ENCODE results near the gene CFTR. TPM values are rescaled to one million over a fixed set of nuclear protein-coding genes. Genes with fewer than 3 reads are reported as not detected.

The CFTR gene
- total and polyA plus RNA-seq, 10 of the 15 experiments (the other 5 are each of a cell fraction or from before 2014, with no cell fraction given): 0.02 to 2.3 (median 0.21) TPM; not detected in 1

DNA sequence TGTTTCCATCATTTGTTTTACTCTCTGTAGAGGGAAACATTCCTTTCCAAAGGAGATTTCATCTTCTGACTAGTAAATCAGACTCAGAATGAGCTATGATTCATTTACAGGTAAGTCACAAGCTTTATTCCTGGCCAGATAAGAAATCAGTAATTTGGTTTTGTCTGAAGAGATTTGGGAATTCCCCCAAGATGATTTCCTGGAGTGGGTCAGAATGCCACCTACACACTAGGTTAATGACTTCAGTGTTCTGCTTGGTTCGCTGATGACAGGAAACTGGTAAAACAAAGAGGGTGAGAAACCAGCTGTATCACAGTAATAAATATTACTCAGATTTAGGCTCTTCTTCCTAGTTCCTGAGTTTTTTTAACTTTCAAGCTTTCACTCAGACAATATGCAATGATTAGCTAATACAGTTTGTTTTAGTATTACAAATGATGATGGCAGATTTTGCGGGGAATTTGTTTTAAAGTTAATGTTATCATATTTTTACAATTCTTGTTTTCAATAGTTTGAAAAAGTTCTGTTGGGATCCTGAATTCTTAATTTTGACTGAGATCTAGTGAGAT lies 44.3 kb upstream of the CFTR start:
- ChIA-PET SMC1A (ENCODE audit: uncharacterized antibody, unreplicated experiment) (interaction anchor here (0.6 to 3.4 kb wide), 18 partner anchors 8 to 638 kb away, joined by 3 to 39 read pairs (median 4); no protein-coding TSS in a partner anchor), POLR2A (interaction anchor here (0.6 to 1.3 kb wide), 4 partner anchors 13 to 296 kb away, joined by 3 to 6 read pairs (median 5); no protein-coding TSS in a partner anchor), CTCF (interaction anchor here (1.1 to 1.5 kb wide), 5 partner anchors 10 to 237 kb away, joined by 3 to 5 read pairs (median 3); no protein-coding TSS in a partner anchor), RAD21 (ENCODE audit: unreplicated experiment) (interaction anchor here (0.8 to 3.0 kb wide), 13 partner anchors 9 to 296 kb away, joined by 3 to 40 read pairs (median 4); no protein-coding TSS in a partner anchor)
- FAIRE-seq: peak; percentile 96
- peak; percentile 73 for DNase-seq (ENCODE audit: low read depth, low spot score)
- H3K4me3 ChIP-seq: no peak overlapping the region
- intact Hi-C loops (cut with micrococcal nuclease; ENCODE audit: unreplicated experiment): no loop called here
- no peak overlapping the region; the same call in 1 of the 2 replicates for H3K27ac ChIP-seq (ENCODE audit: control insufficient read depth, insufficient read depth)
- H2AFZ ChIP-seq (ENCODE audit: control insufficient read depth, low read depth, low read length): peak overlapping the region; percentile 51
- H3K27me3 ChIP-seq (replicated peaks in 1 of 2; ENCODE audit: control insufficient read depth in 2 of 2, insufficient read depth in 2 of 2, low read length in 1 of 2): no peaks in the 10 kb centered on the region
- peak; percentile 99 for ATAC-seq
- H3K4me1 ChIP-seq (ENCODE audit: control insufficient read depth, insufficient read depth, low read length): peaks cover 9% of the 10 kb centered on the region
- H3K4me2 ChIP-seq (ENCODE audit: control insufficient read depth, insufficient read depth): peak overlapping the region; percentile 22; the same call in 1 of the 2 replicates
- BruUV-seq (replicated peaks): no TSS peak
- no peaks in the 10 kb centered on the region; the same call in 1 of the 3 replicates for H3K9me3 ChIP-seq (replicated peaks; ENCODE audit: control insufficient read depth, insufficient read depth, low read length)
- H4K20me1 ChIP-seq (ENCODE audit: control insufficient read depth, insufficient read depth): no peaks in the 10 kb centered on the region
- no peaks in the 10 kb centered on the region for H3K36me3 ChIP-seq (ENCODE audit: control insufficient read depth in 2 of 2, insufficient read depth in 2 of 2, low read length in 1 of 2)
- H3K9ac ChIP-seq (ENCODE audit: control insufficient read depth, insufficient read depth, low read length): no peak overlapping the region
- H3K79me2 ChIP-seq (ENCODE audit: control insufficient read depth, insufficient read depth, low read length): no peaks in the 10 kb centered on the region
- in situ Hi-C loops (cut with MboI): no loop called here
- WGBS (ENCODE audit: insufficient coverage, insufficient replicate concordance, low lambda C conversion rate, missing lambda C conversion rate): 0% methylated on average over 2 of the region's 2 CpGs
- TF ChIP-seq GATAD2B (conservative IDR thresholded peaks at IDR 0.05; ENCODE audit: low read depth) (no peak), BHLHE40 (IDR thresholded peaks at IDR 0.05; ENCODE audit: borderline replicate concordance in 1 of 2, low read depth in 2 of 2, low read length in 1 of 2) (no peak), RBBP5 (conservative IDR thresholded peaks at IDR 0.05) (no peak), ATF7 (IDR thresholded peaks at IDR 0.05; ENCODE audit: low read depth) (peak; percentile 88), STAT1 (conservative IDR thresholded peaks at IDR 0.05) (no peak), TCF7 (IDR thresholded peaks at IDR 0.05; ENCODE audit: borderline replicate concordance) (peak; percentile 13; the same call in 1 of the 2 replicates), MTA2 (IDR thresholded peaks at IDR 0.05; ENCODE audit: low read depth) (peak; percentile 94), HDAC2 (IDR thresholded peaks at IDR 0.05) (no peak), PML (IDR thresholded peaks at IDR 0.05; ENCODE audit: low read length) (peak; percentile 34; the same call in 1 of the 2 replicates), SUPT20H (IDR thresholded peaks at IDR 0.05; ENCODE audit: borderline replicate concordance, control insufficient read depth, low read depth, low read length) (no peak), SIN3A (IDR thresholded peaks at IDR 0.05; ENCODE audit: low read depth, low read length) (no peak), SMAD5 (IDR thresholded peaks at IDR 0.05; ENCODE audit: low read depth) (no peak), EED (IDR thresholded peaks at IDR 0.05; ENCODE audit: low read depth) (peak; percentile 66), MTA3 (IDR thresholded peaks at IDR 0.05; ENCODE audit: borderline replicate concordance, low read length) (0 out of 2 replicates have a peak, but pooled peaks have one; percentile 38)
- TF ChIP-seq, protein P1, sequence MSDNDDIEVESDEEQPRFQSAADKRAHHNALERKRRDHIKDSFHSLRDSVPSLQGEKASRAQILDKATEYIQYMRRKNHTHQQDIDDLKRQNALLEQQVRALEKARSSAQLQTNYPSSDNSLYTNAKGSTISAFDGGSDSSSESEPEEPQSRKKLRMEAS (IDR thresholded peaks at IDR 0.05; ENCODE audit: low read depth, low read length): no peak
- TF ChIP-seq, protein P2, sequence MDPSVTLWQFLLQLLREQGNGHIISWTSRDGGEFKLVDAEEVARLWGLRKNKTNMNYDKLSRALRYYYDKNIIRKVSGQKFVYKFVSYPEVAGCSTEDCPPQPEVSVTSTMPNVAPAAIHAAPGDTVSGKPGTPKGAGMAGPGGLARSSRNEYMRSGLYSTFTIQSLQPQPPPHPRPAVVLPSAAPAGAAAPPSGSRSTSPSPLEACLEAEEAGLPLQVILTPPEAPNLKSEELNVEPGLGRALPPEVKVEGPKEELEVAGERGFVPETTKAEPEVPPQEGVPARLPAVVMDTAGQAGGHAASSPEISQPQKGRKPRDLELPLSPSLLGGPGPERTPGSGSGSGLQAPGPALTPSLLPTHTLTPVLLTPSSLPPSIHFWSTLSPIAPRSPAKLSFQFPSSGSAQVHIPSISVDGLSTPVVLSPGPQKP (IDR thresholded peaks at IDR 0.05; ENCODE audit: low read depth, low read length): no peak
- TF ChIP-seq, protein P3, sequence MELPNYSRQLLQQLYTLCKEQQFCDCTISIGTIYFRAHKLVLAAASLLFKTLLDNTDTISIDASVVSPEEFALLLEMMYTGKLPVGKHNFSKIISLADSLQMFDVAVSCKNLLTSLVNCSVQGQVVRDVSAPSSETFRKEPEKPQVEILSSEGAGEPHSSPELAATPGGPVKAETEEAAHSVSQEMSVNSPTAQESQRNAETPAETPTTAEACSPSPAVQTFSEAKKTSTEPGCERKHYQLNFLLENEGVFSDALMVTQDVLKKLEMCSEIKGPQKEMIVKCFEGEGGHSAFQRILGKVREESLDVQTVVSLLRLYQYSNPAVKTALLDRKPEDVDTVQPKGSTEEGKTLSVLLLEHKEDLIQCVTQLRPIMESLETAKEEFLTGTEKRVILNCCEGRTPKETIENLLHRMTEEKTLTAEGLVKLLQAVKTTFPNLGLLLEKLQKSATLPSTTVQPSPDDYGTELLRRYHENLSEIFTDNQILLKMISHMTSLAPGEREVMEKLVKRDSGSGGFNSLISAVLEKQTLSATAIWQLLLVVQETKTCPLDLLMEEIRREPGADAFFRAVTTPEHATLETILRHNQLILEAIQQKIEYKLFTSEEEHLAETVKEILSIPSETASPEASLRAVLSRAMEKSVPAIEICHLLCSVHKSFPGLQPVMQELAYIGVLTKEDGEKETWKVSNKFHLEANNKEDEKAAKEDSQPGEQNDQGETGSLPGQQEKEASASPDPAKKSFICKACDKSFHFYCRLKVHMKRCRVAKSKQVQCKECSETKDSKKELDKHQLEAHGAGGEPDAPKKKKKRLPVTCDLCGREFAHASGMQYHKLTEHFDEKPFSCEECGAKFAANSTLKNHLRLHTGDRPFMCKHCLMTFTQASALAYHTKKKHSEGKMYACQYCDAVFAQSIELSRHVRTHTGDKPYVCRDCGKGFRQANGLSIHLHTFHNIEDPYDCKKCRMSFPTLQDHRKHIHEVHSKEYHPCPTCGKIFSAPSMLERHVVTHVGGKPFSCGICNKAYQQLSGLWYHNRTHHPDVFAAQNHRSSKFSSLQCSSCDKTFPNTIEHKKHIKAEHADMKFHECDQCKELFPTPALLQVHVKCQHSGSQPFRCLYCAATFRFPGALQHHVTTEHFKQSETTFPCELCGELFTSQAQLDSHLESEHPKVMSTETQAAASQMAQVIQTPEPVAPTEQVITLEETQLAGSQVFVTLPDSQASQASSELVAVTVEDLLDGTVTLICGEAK (IDR thresholded peaks at IDR 0.05; ENCODE audit: borderline replicate concordance): no peak

Data from GM12878 (cell line).